Measurements from ENCODE around the gene CMIP.

Gene CMIP

GRCh38 chr16:81701296-81701970, 256.8 kb downstream of the CMIP start:
- Histone ChIP-seq H3K27me3 (replicated peaks) (no peaks in the 10 kb centered on the region), H3K27ac (no peak overlapping the region), H3K4me3 (ENCODE audit: low read depth, low read length) (no peak overlapping the region), H3K36me3 (replicated peaks) (peaks cover 27% of the 10 kb centered on the region)
- in situ Hi-C loops (cut with HindIII; ENCODE audit: low pct_ligation_motif_present, low sequenced_read_pairs): loop anchor here (25.0 kb wide), 1 partner anchor 214 kb away; no protein-coding TSS in a partner anchor
- TF ChIP-seq CTCF (IDR thresholded peaks at IDR 0.05; ENCODE audit: low read depth, low read length, missing control alignments): no peak
- no peak for DNase-seq

- Histone ChIP-seq H3K4me3 (ENCODE audit: low read depth, low read length) (no peak overlapping the region), H3K27ac (no peak overlapping the region), H3K36me3 (replicated peaks) (peaks cover 36% of the 10 kb centered on the region), H3K27me3 (replicated peaks) (no peaks in the 10 kb centered on the region)
- no peak for DNase-seq
- TF ChIP-seq CTCF (IDR thresholded peaks at IDR 0.05; ENCODE audit: low read depth, low read length, missing control alignments): no peak
- in situ Hi-C loops (cut with HindIII; ENCODE audit: low pct_ligation_motif_present, low sequenced_read_pairs): loop anchor here (25.0 kb wide), 1 partner anchor 215 kb away; no protein-coding TSS in a partner anchor
Observed at GRCh38 chr16:81702506-81702905, 257.9 kb downstream of the CMIP start.

GRCh38 chr16:81703177-81704155, 258.9 kb downstream of the CMIP start:
- in situ Hi-C loops (cut with HindIII; ENCODE audit: low pct_ligation_motif_present, low sequenced_read_pairs): loop anchor here (25.0 kb wide), 1 partner anchor 216 kb away; no protein-coding TSS in a partner anchor
- Histone ChIP-seq H3K4me3 (ENCODE audit: low read depth, low read length) (peak overlapping the region; percentile 41), H3K36me3 (replicated peaks) (peaks cover 42% of the 10 kb centered on the region), H3K27me3 (replicated peaks) (no peaks in the 10 kb centered on the region), H3K27ac (peak overlapping the region; percentile 65)
- peak; percentile 94 for DNase-seq
- no peak for TF ChIP-seq CTCF (IDR thresholded peaks at IDR 0.05; ENCODE audit: low read depth, low read length, missing control alignments)

GRCh38 chr16:81705261-81705660, 260.7 kb downstream of the CMIP start:
- no peak overlapping the region for H3K4me3 ChIP-seq (ENCODE audit: low read depth, low read length)
- no peak for DNase-seq
- H3K27me3 ChIP-seq (replicated peaks): no peaks in the 10 kb centered on the region
- TF ChIP-seq CTCF (IDR thresholded peaks at IDR 0.05; ENCODE audit: low read depth, low read length, missing control alignments): no peak
- no peak overlapping the region for H3K27ac ChIP-seq
- peaks cover 49% of the 10 kb centered on the region for H3K36me3 ChIP-seq (replicated peaks)
- in situ Hi-C loops (cut with HindIII; ENCODE audit: low pct_ligation_motif_present, low sequenced_read_pairs): loop anchor here (25.0 kb wide), 1 partner anchor 218 kb away; no protein-coding TSS in a partner anchor

GRCh38 chr16:81706327-81707295, 262.0 kb downstream of the CMIP start:
- TF ChIP-seq CTCF (IDR thresholded peaks at IDR 0.05; ENCODE audit: low read depth, low read length, missing control alignments): no peak
- Histone ChIP-seq H3K27ac (no peak overlapping the region), H3K4me3 (ENCODE audit: low read depth, low read length) (no peak overlapping the region), H3K27me3 (replicated peaks) (no peaks in the 10 kb centered on the region), H3K36me3 (replicated peaks) (peaks cover 49% of the 10 kb centered on the region)
- DNase-seq: no peak
- in situ Hi-C loops (cut with HindIII; ENCODE audit: low pct_ligation_motif_present, low sequenced_read_pairs): loop anchor here (25.0 kb wide), 1 partner anchor 219 kb away; no protein-coding TSS in a partner anchor
